Ovary (tissue), 3 donors: ENCODE data around the gene ZNF416.

ENCODE experiments used
- EP300 ChIP-seq: sonication (generic); formaldehyde crosslinking; IDR thresholded peaks from one replicate; pipeline ENCODE4 v1.6.1; 2017; ENCODE audit warnings: antibody characterized with exemption
- POLR2A ChIP-seq: fragments of 450-650 bp; IDR thresholded peaks from one replicate; pipeline ENCODE4 v1.6.1; 2017; ENCODE audit warnings: antibody characterized with exemption, mild to moderate bottlenecking, moderate library complexity
- TF ChIP-seq, protein P1 (sequence below), 3 donors: fragments of 450-650 bp in 2 of 3; fragments of 200-600 bp in 1 of 3; IDR thresholded peaks; one replicate each; pipeline versions ENCODE4 v1.5.1 to v1.8.0; 2016 to 2022; ENCODE audit warnings: antibody characterized with exemption in 3 of 3, mild to moderate bottlenecking in 1 of 3
- donor health status: DM: no; HTN: no; CAD: no.

DNA sequence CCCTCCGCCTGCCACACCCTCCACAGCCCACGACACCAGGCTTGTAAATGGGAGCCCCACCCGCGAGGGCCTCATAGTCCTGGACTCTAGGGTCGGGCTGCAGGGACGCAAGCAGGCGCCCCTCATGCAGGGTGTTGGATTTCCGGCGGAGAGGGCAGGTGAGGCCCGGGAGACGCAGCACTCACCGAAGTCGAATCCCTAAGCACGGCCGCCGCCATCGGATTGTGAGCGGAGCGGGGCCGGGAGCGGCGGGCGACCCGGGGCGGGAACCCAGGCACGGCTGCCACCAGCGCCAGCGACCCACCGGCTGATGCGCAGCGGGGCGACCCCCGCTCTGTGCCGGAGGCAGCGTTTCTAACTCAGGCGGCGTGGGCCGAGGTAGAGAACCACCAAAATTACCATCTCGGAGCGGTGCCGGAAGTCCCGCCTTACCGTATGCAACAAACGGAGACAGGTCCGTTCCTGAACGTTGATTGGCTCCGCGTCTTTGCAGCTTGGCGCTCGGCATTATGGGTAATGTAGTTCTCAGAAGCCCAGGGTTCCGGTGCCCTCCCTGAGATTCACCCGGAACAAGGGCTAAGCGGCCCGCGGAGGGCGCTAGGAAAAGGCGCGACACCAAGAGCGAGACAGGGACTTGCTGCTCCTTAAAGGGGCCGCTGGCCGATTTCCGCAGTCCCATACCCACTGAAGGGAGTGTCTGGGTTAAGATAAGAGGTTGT is at the start of gene ZNF416:
- TF ChIP-seq, protein P1, sequence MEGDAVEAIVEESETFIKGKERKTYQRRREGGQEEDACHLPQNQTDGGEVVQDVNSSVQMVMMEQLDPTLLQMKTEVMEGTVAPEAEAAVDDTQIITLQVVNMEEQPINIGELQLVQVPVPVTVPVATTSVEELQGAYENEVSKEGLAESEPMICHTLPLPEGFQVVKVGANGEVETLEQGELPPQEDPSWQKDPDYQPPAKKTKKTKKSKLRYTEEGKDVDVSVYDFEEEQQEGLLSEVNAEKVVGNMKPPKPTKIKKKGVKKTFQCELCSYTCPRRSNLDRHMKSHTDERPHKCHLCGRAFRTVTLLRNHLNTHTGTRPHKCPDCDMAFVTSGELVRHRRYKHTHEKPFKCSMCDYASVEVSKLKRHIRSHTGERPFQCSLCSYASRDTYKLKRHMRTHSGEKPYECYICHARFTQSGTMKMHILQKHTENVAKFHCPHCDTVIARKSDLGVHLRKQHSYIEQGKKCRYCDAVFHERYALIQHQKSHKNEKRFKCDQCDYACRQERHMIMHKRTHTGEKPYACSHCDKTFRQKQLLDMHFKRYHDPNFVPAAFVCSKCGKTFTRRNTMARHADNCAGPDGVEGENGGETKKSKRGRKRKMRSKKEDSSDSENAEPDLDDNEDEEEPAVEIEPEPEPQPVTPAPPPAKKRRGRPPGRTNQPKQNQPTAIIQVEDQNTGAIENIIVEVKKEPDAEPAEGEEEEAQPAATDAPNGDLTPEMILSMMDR (IDR thresholded peaks at IDR 0.05) = no peak
- peak; percentile 36 for TF ChIP-seq POLR2A
- no peak for TF ChIP-seq EP300
